SK-N-SH (cell line): ENCODE results near the gene SMC1B. TPM values are rescaled to one million over a fixed set of nuclear protein-coding genes. Genes with fewer than 3 reads are reported as not detected.

Source experiments
- CTCF ChIA-PET: fragments of 300-600, 350-600 bp; formaldehyde crosslinking; extraction: SDS; loops from one replicate; lab custom pipeline; 2021; lab: Yijun Ruan, JAX
- POLR2A ChIA-PET: fragments of 350-600 bp; sonication (Branson Sonifier 250); formaldehyde crosslinking; extraction: SDS; loops from one replicate; lab custom pipeline; 2020; ENCODE audit warnings: antibody characterized with exemption, inconsistent platforms; lab: Yijun Ruan, JAX
- DNase-seq: peaks from one replicate; pipeline ENCODE4 v3.0.0; 2012
- H2AFZ ChIP-seq: fragments of 200-600 bp; sonication (generic); 2 replicates; pipeline ENCODE4 v1.8.1; 2016; ENCODE audit warnings: antibody characterized with exemption, mild to moderate bottlenecking, low read depth
- H3F3A ChIP-seq: fragments of 200-600 bp; sonication (generic); replicated peaks from 2 replicates; pipeline ENCODE3; 2016; ENCODE audit warnings: antibody characterized with exemption, mild to moderate bottlenecking; ENCODE audit not compliant: insufficient read depth
- H3K27ac ChIP-seq, 2 experiments: fragments of 200-500 bp in 1 of 2; fragments of 200-600 bp in 1 of 2; sonication (Bioruptor generic) in 1 of 2; sonication (generic), shearing (Covaris generic) in 1 of 2; 2 replicates each; pipeline versions ENCODE4 v1.5.1 to v1.6.1; 2014 to 2016; ENCODE audit warnings: low read depth in 2 of 2, inconsistent platforms in 1 of 2, low read length in 1 of 2, mild to moderate bottlenecking in 1 of 2, mixed read lengths in 1 of 2
- H3K27me3 ChIP-seq: fragments of 200-600 bp; sonication (generic), shearing (Covaris generic); 2 replicates; pipeline ENCODE4 v1.6.1; 2016; ENCODE audit warnings: mixed run types; ENCODE audit not compliant: insufficient read depth
- H3K36me3 ChIP-seq, 2 experiments: fragments of 200-500 bp in 1 of 2; fragments of 200-600 bp in 1 of 2; sonication (Bioruptor generic) in 1 of 2; sonication (generic) in 1 of 2; replicated peaks in 1 of 2; 2 replicates each; pipeline versions ENCODE3 to v1.5.1; 2014 to 2016; ENCODE audit warnings: low read length in 1 of 2, mild to moderate bottlenecking in 1 of 2; ENCODE audit not compliant: insufficient read depth in 2 of 2, control insufficient read depth in 1 of 2
- H3K4me1 ChIP-seq, 2 experiments: fragments of 200-500 bp in 1 of 2; fragments of 200-600 bp in 1 of 2; sonication (Bioruptor generic) in 1 of 2; sonication (generic), shearing (Covaris generic) in 1 of 2; 2 replicates each; pipeline versions ENCODE4 v1.5.1 to v1.6.1; 2014 to 2016; ENCODE audit warnings: low read depth in 1 of 2, low read length in 1 of 2, mixed run types in 1 of 2; ENCODE audit not compliant: insufficient read depth in 2 of 2, control insufficient read depth in 1 of 2
- H3K4me2 ChIP-seq: fragments of 200-600 bp; sonication (generic), shearing (Covaris generic); 2 replicates; pipeline ENCODE4 v1.6.1; 2017; ENCODE audit warnings: mixed run types
- H3K4me3 ChIP-seq, 2 experiments: fragments of 200-500 bp in 1 of 2; fragments of 200-600 bp in 1 of 2; sonication (Bioruptor generic) in 1 of 2; sonication (generic), shearing (Covaris generic) in 1 of 2; 2 replicates each; pipeline versions ENCODE4 v1.5.1 to v1.8.1; 2014 to 2016; ENCODE audit warnings: low read depth in 2 of 2, inconsistent platforms in 1 of 2, low read length in 1 of 2, mild to moderate bottlenecking in 1 of 2, mixed read lengths in 1 of 2, moderate library complexity in 1 of 2
- H3K79me2 ChIP-seq: fragments of 200-600 bp; sonication (generic); 2 replicates; pipeline ENCODE4 v1.8.1; 2017; ENCODE audit warnings: mild to moderate bottlenecking; ENCODE audit not compliant: insufficient read depth
- H3K9ac ChIP-seq: fragments of 200-600 bp; sonication (generic); 2 replicates; pipeline ENCODE4 v1.6.1; 2017; ENCODE audit warnings: mixed run types
- H3K9me2 ChIP-seq: fragments of 200-600 bp; sonication (generic); 2 replicates; pipeline ENCODE4 v1.6.1; 2017; ENCODE audit warnings: mixed run types
- H3K9me3 ChIP-seq: fragments of 200-600 bp; sonication (generic); 2 replicates; pipeline ENCODE4 v1.6.1; 2017; ENCODE audit warnings: mixed run types, mild to moderate bottlenecking, moderate library complexity
- H4K20me1 ChIP-seq: fragments of 200-600 bp; sonication (generic); 2 replicates; pipeline ENCODE4 v1.6.1; 2017; ENCODE audit warnings: mild to moderate bottlenecking, mixed run types; ENCODE audit not compliant: insufficient read depth
- CHD2 ChIP-seq: fragments of 150-350 bp; IDR thresholded peaks from 2 replicates; pipeline ENCODE4 v1.6.1; 2018; ENCODE audit warnings: low read length; ENCODE audit not compliant: partially characterized antibody
- EP300 ChIP-seq, 2 experiments: IDR thresholded peaks; 2 replicates each; pipeline versions ENCODE4 v1.4.0 to v1.6.1; 2012; ENCODE audit warnings: borderline replicate concordance in 1 of 2, low read depth in 1 of 2, low read length in 1 of 2
- EZH2phosphoT487 ChIP-seq: fragments of 200-600 bp; sonication (generic); IDR thresholded peaks from 2 replicates; pipeline ENCODE4 v1.6.1; 2017; ENCODE audit warnings: low read depth, mixed run types, mild to moderate bottlenecking, antibody characterized with exemption, moderate library complexity, borderline replicate concordance
- FOSL2 ChIP-seq: IDR thresholded peaks from 2 replicates; pipeline ENCODE4 v1.4.0; 2012; ENCODE audit warnings: low read depth, mild to moderate bottlenecking, moderate library complexity, borderline replicate concordance
- FOXJ3 ChIP-seq: sonication (generic); formaldehyde crosslinking; IDR thresholded peaks from 2 replicates; pipeline ENCODE4 v1.5.1; 2020; ENCODE audit warnings: mild to moderate bottlenecking, missing genetic modification reagents
- FOXM1 ChIP-seq: IDR thresholded peaks from 2 replicates; pipeline ENCODE4 v1.4.0; 2012; ENCODE audit warnings: low read depth, mild to moderate bottlenecking
- GATA2 ChIP-seq: sonication (generic); formaldehyde crosslinking; IDR thresholded peaks from 2 replicates; pipeline ENCODE4 v1.5.0; 2020; ENCODE audit warnings: mild to moderate bottlenecking, missing genetic modification reagents
- MAX ChIP-seq: IDR thresholded peaks from 2 replicates; pipeline ENCODE4 v1.4.0; 2012; ENCODE audit warnings: low read depth
- MEF2A ChIP-seq: IDR thresholded peaks from 2 replicates; pipeline ENCODE4 v1.4.0; 2012; ENCODE audit warnings: low read depth, borderline replicate concordance
- NFIC ChIP-seq: IDR thresholded peaks from 2 replicates; pipeline ENCODE4 v1.4.0; 2012; ENCODE audit warnings: borderline replicate concordance
- NRF1 ChIP-seq: IDR thresholded peaks from 2 replicates; pipeline ENCODE4 v1.6.1; 2012; ENCODE audit warnings: low read depth, mild to moderate bottlenecking, low read length
- POLR2AphosphoS5 ChIP-seq: IDR thresholded peaks from 2 replicates; pipeline ENCODE4 v1.6.1; 2012; ENCODE audit warnings: low read depth, low read length
- RCOR1 ChIP-seq: fragments of 150-350 bp; IDR thresholded peaks from 2 replicates; pipeline ENCODE4 v1.6.1; 2017; ENCODE audit warnings: antibody characterized with exemption, low read length
- RFX5 ChIP-seq: IDR thresholded peaks from 2 replicates; pipeline ENCODE4 v1.6.1; 2012; ENCODE audit warnings: mild to moderate bottlenecking, improper control_type of control experiment, low read length
- SIN3A ChIP-seq: IDR thresholded peaks from 2 replicates; pipeline ENCODE4 v1.6.1; 2012; ENCODE audit warnings: low read depth, mild to moderate bottlenecking, low read length, moderate library complexity, borderline replicate concordance
- SMC3 ChIP-seq: IDR thresholded peaks from 2 replicates; pipeline ENCODE4 v1.6.1; 2012; ENCODE audit warnings: low read depth, low read length, improper control_type of control experiment
- TAF1 ChIP-seq: IDR thresholded peaks from 2 replicates; pipeline ENCODE4 v1.6.1; 2012; ENCODE audit warnings: low read depth, mild to moderate bottlenecking, low read length, moderate library complexity, borderline replicate concordance
- TCF12 ChIP-seq: IDR thresholded peaks from 2 replicates; pipeline ENCODE4 v1.4.0; 2012
- USF1 ChIP-seq: IDR thresholded peaks from 2 replicates; pipeline ENCODE4 v1.4.0; 2012; ENCODE audit warnings: low read depth, borderline replicate concordance
- WGBS: methylation state at CpG from one replicate; pipeline ENCODE4 v1.1.6; 2017; ENCODE audit warnings: low lambda C conversion rate; 5-methylcytosine and 5-hydroxymethylcytosine counted together
- polyA plus RNA-seq, 3 experiments: library from polyadenylated mRNA; depleted of rRNA; stranded (reverse); fragments of >200 nt; gene quantifications; 2 replicates each; pipeline ENCODE4 v1.2.3, GENCODE V29; 2012

The SMC1B gene
- polyA plus RNA-seq, 1 of the 3 experiments (the other 2 are of a cell fraction): not detected

GRCh38 chr22:45462034-45462655, 48.7 kb upstream of the SMC1B start:
- POLR2A ChIA-PET: no interaction called here
- 94% methylated on average over 6 of the region's 6 CpGs for WGBS
- DNase-seq: no peak
- no peak overlapping the region for H3K27ac ChIP-seq
- H3K4me2 ChIP-seq: no peak overlapping the region
- H3K9me3 ChIP-seq: no peaks in the 10 kb centered on the region
- CTCF ChIA-PET: interaction anchor here (1.4 kb wide), 1 partner anchor 11 kb away, joined by 3 read pairs; no protein-coding TSS in a partner anchor
- H4K20me1 ChIP-seq: no peaks in the 10 kb centered on the region
- H2AFZ ChIP-seq: no peak overlapping the region
- H3F3A ChIP-seq: peaks cover 5% of the 10 kb centered on the region
- H3K27me3 ChIP-seq: no peaks in the 10 kb centered on the region
- H3K4me1 ChIP-seq: peaks cover 0 to 7% of the 10 kb centered on the region in 2 experiments; a peak in 1 of 4 replicates
- TF ChIP-seq TAF1 (no peak), SIN3A (no peak), NFIC (no peak), GATA2 (CRISPR knock-in tag) (no peak), FOSL2 (no peak), EZH2phosphoT487 (no peak), MEF2A (no peak), POLR2AphosphoS5 (no peak), EP300 (IDR thresholded peaks at IDR 0.05; ENCODE audit: borderline replicate concordance in 1 of 2, low read depth in 1 of 2, low read length in 1 of 2) (no peak), SMC3 (no peak), FOXM1 (no peak), RFX5 (no peak), FOXJ3 (CRISPR knock-in tag) (no peak), RCOR1 (no peak), MAX (no peak)
- TF ChIP-seq, all 33 proteins: peak for 0
- Histone ChIP-seq H3K9me2 (no peaks in the 10 kb centered on the region), H3K9ac (no peak overlapping the region), H3K4me3 (no peak overlapping the region), H3K36me3 (no peaks in the 10 kb centered on the region), H3K79me2 (no peaks in the 10 kb centered on the region)

GRCh38 chr22:45460288-45461109, 47.1 kb upstream of the SMC1B start:
- H3K36me3 ChIP-seq: no peaks in the 10 kb centered on the region
- no peaks in the 10 kb centered on the region for H3K27me3 ChIP-seq
- 69% methylated on average over 14 of the region's 14 CpGs for WGBS
- DNase-seq: peak; percentile 60
- H3K4me2 ChIP-seq: no peak overlapping the region
- no peak overlapping the region; a peak in 1 of 4 replicates for H3K27ac ChIP-seq
- H3F3A ChIP-seq: no peaks in the 10 kb centered on the region
- no peaks in the 10 kb centered on the region for H4K20me1 ChIP-seq
- CTCF ChIA-PET: interaction anchor here (0.7 to 1.2 kb wide), 2 partner anchors 88 to 93 kb away, joined by 3 to 4 read pairs; no protein-coding TSS in a partner anchor
- no peak for TF ChIP-seq NRF1
- peak; percentile 63 for TF ChIP-seq TCF12
- no peak for TF ChIP-seq FOXJ3 (CRISPR knock-in tag)
- TF ChIP-seq RCOR1: no peak
- no peak for TF ChIP-seq CHD2
- TF ChIP-seq NFIC: no peak
- TF ChIP-seq USF1: no peak
- TF ChIP-seq POLR2AphosphoS5: no peak
- TF ChIP-seq, all 33 proteins: peak for 1
- Histone ChIP-seq H3K9me3 (no peaks in the 10 kb centered on the region), H2AFZ (no peak overlapping the region), H3K4me1 (peaks cover 0 to 9% of the 10 kb centered on the region in 2 experiments; a peak in 1 of 4 replicates), H3K4me3 (no peak overlapping the region), H3K9ac (no peak overlapping the region), H3K9me2 (no peaks in the 10 kb centered on the region), H3K79me2 (no peaks in the 10 kb centered on the region)
- POLR2A ChIA-PET: no interaction called here
